Cardiac fibroblast (primary cell): Measurements from ENCODE around the gene SCUBE2.

Experiments used
- DNase-seq, 2 donors: peaks; one replicate each; pipeline versions ENCODE4 v3.0.0 to v3.0.0-alpha.2; 2010; ENCODE audit warnings: low read depth in 2 of 2
- H3K4me3 ChIP-seq, 2 donors: replicated peaks in 1 of 2; 1 replicate in 1 of 2; 2 replicates in 1 of 2; pipeline ENCODE4 v1.5.1; 2011; ENCODE audit warnings: low read depth in 2 of 2, low read length in 2 of 2, mild to moderate bottlenecking in 2 of 2, moderate library complexity in 1 of 2
- TF ChIP-seq, protein P1 (sequence below): IDR thresholded peaks from one replicate; pipeline ENCODE4 v1.5.1; 2011; ENCODE audit warnings: low read depth, mild to moderate bottlenecking, low read length, inconsistent platforms

The SCUBE2 gene

DNA sequence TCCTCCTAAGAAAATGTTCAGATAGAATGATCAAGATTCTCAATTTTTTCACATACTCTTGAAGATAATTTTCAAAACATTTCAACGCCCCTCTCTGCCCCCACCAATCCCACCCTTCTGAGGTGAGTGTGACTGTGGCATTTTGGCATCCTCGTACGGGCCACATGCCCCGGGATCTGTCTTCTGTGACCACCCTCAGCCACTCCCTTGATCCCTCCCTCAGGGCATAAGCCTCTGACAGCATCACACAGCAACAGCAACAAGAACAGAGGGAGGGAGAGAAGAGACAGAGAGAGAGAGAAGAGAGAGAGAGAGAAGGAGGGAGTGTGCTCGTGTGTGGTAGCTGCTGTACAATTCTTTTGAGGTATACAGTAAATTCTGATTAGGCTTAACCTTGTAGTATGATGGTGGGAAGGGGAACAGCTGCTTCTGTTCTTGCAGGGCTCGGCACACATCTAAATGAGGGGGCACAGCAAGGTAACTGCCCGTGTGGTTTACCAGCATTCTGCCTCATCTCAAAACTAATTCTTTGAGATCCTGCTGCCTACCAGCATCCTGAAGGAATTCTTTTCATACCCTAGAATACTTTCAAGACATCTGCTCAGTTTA, 21.4 kb downstream of the SCUBE2 start:
- TF ChIP-seq, protein P1, sequence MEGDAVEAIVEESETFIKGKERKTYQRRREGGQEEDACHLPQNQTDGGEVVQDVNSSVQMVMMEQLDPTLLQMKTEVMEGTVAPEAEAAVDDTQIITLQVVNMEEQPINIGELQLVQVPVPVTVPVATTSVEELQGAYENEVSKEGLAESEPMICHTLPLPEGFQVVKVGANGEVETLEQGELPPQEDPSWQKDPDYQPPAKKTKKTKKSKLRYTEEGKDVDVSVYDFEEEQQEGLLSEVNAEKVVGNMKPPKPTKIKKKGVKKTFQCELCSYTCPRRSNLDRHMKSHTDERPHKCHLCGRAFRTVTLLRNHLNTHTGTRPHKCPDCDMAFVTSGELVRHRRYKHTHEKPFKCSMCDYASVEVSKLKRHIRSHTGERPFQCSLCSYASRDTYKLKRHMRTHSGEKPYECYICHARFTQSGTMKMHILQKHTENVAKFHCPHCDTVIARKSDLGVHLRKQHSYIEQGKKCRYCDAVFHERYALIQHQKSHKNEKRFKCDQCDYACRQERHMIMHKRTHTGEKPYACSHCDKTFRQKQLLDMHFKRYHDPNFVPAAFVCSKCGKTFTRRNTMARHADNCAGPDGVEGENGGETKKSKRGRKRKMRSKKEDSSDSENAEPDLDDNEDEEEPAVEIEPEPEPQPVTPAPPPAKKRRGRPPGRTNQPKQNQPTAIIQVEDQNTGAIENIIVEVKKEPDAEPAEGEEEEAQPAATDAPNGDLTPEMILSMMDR, result no peak

DNA sequence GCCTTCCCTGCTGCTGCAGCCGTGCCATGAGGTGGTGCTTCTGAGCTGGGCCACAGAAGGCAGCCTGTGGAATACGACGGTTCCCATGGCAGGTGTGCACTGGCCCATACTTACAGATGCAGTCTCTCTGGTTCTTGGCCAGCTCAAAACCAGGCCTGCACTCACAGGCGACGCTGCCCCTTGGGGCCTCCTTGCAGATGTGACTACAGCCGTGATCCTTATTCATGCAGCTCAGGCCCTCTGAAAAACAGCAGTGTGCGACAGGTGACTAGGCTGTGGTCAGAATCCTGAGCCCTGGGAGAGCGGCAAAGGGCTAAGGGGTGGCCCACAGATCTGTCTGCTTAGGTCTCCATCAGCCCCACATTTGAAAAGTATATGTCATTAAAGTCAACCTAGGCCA, 22.1 kb downstream of the SCUBE2 start:
- DNase-seq, result no peak
- H3K4me3 ChIP-seq, result no peak overlapping the region
- TF ChIP-seq, protein P1, result no peak

More for the DNA sequence above, 21.4 kb downstream of the SCUBE2 start:
- H3K4me3 ChIP-seq, result no peak overlapping the region
- no peak for DNase-seq

DNA sequence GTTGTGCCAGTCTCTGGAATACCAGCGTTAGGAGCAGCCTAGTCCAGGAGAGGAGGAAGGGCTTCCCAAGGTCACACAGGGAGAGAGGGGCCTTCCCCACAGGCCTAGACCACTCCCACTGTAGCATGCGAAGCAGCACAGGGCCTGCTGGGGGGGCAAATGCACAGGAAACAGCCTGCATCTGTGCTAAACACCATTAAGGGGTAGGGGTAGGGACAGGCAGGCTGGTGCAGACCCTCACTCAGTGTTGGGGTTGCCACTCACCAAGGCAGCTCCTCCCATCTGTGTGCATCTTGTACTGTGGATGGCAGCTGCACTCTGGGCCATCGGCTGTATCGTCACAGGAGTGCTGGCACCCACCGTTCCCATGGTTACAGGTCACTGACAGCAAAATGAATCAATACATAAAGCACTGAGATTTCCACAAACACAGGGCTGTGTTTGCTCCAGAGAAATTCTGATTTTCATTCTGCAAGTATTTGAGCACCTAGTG, 24.9 kb downstream of the SCUBE2 start:
- no peak overlapping the region for H3K4me3 ChIP-seq
- TF ChIP-seq, protein P1, result no peak
- no peak for DNase-seq

DNA sequence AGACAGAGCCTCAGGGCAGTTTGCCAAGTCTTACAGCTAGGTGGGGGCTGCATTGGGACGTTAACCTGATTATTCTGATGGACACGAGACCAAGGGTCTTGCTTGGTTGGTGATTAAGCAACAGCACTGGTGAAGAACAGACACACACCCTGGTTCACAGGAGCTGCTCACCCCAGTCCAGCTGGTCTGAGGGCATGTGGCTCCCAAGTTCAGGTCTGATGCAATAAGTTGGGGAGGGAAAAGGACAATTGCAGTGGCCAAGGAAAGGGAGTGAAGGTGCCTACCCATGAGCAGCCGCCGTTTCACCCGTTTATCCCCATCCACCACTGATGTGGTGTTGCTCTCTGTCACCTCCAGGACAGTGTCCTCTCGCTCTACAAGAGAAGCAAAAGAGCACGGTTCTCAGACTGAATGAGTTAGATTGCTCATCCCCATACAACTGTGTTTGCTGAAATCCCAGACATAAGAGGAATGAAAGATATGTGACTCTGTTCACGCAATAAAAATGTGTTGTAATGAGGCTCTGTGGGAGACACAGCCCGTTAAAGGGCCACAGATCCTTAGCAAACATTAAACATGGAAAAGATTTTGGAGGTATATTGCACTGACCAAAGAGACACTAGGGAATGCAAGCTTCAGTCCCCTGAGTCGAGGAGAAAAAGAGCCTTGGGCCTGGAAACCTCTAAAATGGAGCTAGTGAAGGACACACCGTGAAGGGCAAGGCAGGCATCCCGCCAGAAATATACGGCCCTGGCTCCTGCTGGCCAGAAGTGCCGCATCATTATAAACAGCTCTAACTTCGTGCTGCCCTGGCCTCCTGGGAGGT, 25.6 kb downstream of the SCUBE2 start:
- DNase-seq, result peak in 1 of 2 donors; percentile 4
- TF ChIP-seq, protein P1, result no peak
- no peak overlapping the region for H3K4me3 ChIP-seq

DNA sequence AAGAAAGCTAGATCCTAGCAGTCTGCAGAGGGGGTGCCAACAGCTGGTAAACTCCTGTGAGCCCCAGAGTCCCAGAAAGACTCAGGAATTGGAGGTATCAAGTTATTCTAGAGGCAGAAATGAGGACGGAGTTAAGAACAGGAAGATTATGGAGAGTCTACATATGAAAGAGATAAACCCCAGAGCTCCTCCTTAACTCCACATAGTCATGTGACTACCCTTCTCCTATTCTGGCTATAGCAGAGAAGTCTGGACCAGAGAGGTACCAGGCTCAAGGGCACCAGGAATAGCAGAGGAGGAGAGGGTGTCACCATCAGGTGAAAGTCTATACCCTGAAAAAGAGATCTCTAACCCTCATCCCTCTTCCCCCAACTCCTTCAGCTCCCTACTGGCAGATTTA, 29.6 kb downstream of the SCUBE2 start:
- no peak overlapping the region for H3K4me3 ChIP-seq
- TF ChIP-seq, protein P1, result no peak
- DNase-seq, result no peak

DNA sequence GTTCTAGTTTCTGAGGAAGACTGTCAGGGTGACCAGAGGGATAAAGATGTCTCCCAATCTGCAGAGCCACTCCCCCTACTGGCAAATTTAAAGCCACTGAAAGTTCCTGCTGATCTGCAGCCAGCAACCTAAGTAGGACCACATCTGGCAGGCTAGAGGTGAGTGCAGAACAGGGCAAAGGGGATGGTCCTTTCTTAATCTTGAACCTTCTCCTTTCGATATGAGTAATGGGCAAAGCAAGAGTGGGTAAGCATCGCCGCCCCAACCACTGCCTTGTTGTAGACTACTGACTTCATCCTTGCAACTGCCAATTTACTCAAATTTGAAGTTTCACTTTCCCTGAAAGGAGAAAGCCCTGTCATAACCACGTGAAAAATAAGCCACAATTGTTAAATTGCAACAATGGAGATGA, 30.7 kb downstream of the SCUBE2 start:
- H3K4me3 ChIP-seq, result no peak overlapping the region
- peak in 1 of 2 donors; percentile 9 for DNase-seq
- TF ChIP-seq, protein P1, result peak; percentile 15
